ENCODE data around the gene SLC22A14.

Gene SLC22A14

DNA sequence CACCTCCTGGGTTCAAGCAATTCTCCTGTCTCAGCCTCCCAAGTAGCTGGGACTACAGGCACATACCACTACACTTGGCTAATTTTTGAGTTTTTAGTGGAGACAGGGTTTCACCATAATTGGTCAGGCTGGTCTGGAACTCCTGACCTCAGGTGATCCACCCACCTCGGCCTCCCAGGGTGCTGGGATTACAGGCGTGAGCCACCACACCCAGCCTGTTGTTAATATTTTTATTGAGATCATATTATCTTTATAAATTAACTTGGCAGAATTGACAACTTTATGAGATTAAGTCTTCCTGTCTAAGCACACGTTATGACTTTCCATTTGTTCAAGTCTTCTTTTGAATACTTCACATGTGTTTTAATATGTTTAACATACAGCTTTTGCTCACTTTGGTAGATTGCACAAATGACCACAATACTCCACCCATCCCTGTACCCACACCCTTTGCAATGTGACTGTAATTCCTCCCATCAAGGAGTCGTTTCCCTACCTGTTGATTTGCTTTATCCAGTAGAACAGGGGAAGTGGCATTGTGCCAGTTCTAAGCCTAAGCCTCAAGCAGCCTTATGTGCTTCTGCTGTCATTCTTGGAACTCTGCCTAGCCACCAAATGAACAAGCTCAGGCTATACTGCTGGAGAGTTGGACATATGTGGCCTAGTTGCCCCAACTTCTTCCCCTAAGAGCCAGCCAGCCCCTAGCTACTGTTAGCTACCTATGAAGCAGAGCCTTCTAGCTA is 72.7 kb downstream of the SLC22A14 start:
- Histone ChIP-seq H3K4me3 (ENCODE audit: low read depth, low read length, poor library complexity, severe bottlenecking) (no peak overlapping the region), H3K9me2 (ENCODE audit: low read depth, low read length) (no peaks in the 10 kb centered on the region), H3K9me3 (ENCODE audit: low read length) (no peaks in the 10 kb centered on the region), H2AFZ (ENCODE audit: low read length) (no peak overlapping the region), H3K36me3 (ENCODE audit: insufficient read depth, low read length) (peaks cover 52% of the 10 kb centered on the region), H4K20me1 (ENCODE audit: insufficient read depth, low read length) (no peaks in the 10 kb centered on the region), H3K9ac (ENCODE audit: low read length) (no peak overlapping the region), H3K4me2 (ENCODE audit: low read length) (no peak overlapping the region), H3K4me1 (ENCODE audit: insufficient read depth, low read length, severe bottlenecking) (no peaks in the 10 kb centered on the region), H3K27ac (ENCODE audit: low read depth, low read length, poor library complexity, severe bottlenecking) (no peak overlapping the region), H3K79me2 (ENCODE audit: insufficient read depth, low read length) (no peaks in the 10 kb centered on the region), H3F3A (ENCODE audit: insufficient read depth, low read length) (no peaks in the 10 kb centered on the region), H3K27me3 (ENCODE audit: insufficient read depth, low read length) (no peaks in the 10 kb centered on the region)
- TF ChIP-seq, protein P1, sequence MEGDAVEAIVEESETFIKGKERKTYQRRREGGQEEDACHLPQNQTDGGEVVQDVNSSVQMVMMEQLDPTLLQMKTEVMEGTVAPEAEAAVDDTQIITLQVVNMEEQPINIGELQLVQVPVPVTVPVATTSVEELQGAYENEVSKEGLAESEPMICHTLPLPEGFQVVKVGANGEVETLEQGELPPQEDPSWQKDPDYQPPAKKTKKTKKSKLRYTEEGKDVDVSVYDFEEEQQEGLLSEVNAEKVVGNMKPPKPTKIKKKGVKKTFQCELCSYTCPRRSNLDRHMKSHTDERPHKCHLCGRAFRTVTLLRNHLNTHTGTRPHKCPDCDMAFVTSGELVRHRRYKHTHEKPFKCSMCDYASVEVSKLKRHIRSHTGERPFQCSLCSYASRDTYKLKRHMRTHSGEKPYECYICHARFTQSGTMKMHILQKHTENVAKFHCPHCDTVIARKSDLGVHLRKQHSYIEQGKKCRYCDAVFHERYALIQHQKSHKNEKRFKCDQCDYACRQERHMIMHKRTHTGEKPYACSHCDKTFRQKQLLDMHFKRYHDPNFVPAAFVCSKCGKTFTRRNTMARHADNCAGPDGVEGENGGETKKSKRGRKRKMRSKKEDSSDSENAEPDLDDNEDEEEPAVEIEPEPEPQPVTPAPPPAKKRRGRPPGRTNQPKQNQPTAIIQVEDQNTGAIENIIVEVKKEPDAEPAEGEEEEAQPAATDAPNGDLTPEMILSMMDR (IDR thresholded peaks at IDR 0.05; ENCODE audit: low read length) = no peak
- no peak for TF ChIP-seq EZH2 (IDR thresholded peaks at IDR 0.05; ENCODE audit: borderline replicate concordance, low read length)

DNA sequence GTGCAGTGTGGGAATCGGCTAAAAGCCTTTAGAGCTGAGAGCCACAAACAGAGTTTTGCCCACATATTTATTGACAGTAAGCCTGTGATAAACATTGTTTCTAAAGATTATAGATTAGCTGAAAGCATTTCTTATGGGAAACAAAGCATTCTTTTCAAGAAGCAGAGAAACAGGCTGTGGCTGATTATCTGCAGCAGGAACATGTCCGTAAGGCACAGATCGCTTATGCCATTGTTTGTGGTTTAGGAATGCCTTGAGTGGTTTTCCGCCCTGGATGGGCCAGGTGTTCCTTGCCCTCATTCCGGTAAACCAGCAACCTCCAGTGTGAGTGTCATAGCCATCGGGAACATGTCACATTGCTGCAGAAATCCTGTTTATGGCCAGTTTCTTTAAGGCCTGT is 76.9 kb downstream of the SLC22A14 start:
- H3K27ac ChIP-seq (ENCODE audit: low read depth, low read length, poor library complexity, severe bottlenecking) = no peak overlapping the region
- no peaks in the 10 kb centered on the region for H3K79me2 ChIP-seq (ENCODE audit: insufficient read depth, low read length)
- H4K20me1 ChIP-seq (ENCODE audit: insufficient read depth, low read length) = no peaks in the 10 kb centered on the region
- no peaks in the 10 kb centered on the region for H3K4me1 ChIP-seq (ENCODE audit: insufficient read depth, low read length, severe bottlenecking)
- no peaks in the 10 kb centered on the region for H3K9me3 ChIP-seq (ENCODE audit: low read length)
- H3K4me3 ChIP-seq (ENCODE audit: low read depth, low read length, poor library complexity, severe bottlenecking) = no peak overlapping the region
- H3K36me3 ChIP-seq (ENCODE audit: insufficient read depth, low read length) = peaks cover 50% of the 10 kb centered on the region
- no peak overlapping the region for H3K9ac ChIP-seq (ENCODE audit: low read length)
- no peak overlapping the region for H2AFZ ChIP-seq (ENCODE audit: low read length)
- TF ChIP-seq, protein P1 (IDR thresholded peaks at IDR 0.05; ENCODE audit: low read length) = no peak
- no peak for TF ChIP-seq EZH2 (IDR thresholded peaks at IDR 0.05; ENCODE audit: borderline replicate concordance, low read length)
- no peak overlapping the region for H3K4me2 ChIP-seq (ENCODE audit: low read length)
- H3K9me2 ChIP-seq (ENCODE audit: low read depth, low read length) = no peaks in the 10 kb centered on the region
- H3K27me3 ChIP-seq (ENCODE audit: insufficient read depth, low read length) = no peaks in the 10 kb centered on the region
- H3F3A ChIP-seq (ENCODE audit: insufficient read depth, low read length) = no peaks in the 10 kb centered on the region

DNA sequence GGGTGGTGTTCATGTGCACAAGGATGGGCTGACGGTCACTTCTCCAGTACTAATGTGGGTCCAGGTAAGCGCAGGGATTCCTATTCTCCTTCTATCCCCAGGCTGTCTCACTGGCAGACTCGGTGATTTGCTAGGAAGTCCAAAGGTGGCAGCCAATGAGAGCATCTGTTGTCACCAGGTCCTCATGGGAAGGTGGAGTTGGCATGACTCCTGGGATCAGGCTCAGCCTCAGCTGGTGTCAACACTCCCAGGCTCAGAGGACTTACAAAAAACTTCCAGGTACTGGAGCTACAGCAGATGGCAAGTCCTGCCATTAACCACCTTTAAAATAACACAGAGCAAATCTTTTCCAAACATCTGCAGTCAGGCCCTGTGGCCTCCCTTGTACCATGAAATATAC is 78.3 kb downstream of the SLC22A14 start:
- Histone ChIP-seq H3K9me2 (ENCODE audit: low read depth, low read length) (no peaks in the 10 kb centered on the region), H3F3A (ENCODE audit: insufficient read depth, low read length) (no peaks in the 10 kb centered on the region), H3K9me3 (ENCODE audit: low read length) (no peaks in the 10 kb centered on the region), H3K4me3 (ENCODE audit: low read depth, low read length, poor library complexity, severe bottlenecking) (no peak overlapping the region), H3K9ac (ENCODE audit: low read length) (no peak overlapping the region), H2AFZ (ENCODE audit: low read length) (no peak overlapping the region), H3K4me1 (ENCODE audit: insufficient read depth, low read length, severe bottlenecking) (no peaks in the 10 kb centered on the region), H3K27me3 (ENCODE audit: insufficient read depth, low read length) (no peaks in the 10 kb centered on the region), H4K20me1 (ENCODE audit: insufficient read depth, low read length) (no peaks in the 10 kb centered on the region), H3K36me3 (ENCODE audit: insufficient read depth, low read length) (peaks cover 57% of the 10 kb centered on the region), H3K27ac (ENCODE audit: low read depth, low read length, poor library complexity, severe bottlenecking) (no peak overlapping the region), H3K79me2 (ENCODE audit: insufficient read depth, low read length) (no peaks in the 10 kb centered on the region), H3K4me2 (ENCODE audit: low read length) (no peak overlapping the region)
- TF ChIP-seq EZH2 (IDR thresholded peaks at IDR 0.05; ENCODE audit: borderline replicate concordance, low read length) = no peak
- TF ChIP-seq, protein P1 (IDR thresholded peaks at IDR 0.05; ENCODE audit: low read length) = no peak

Data from OCI-LY1 (cell line).